Measurements from ENCODE around the gene POU2AF1. TPM values are rescaled to one million over a fixed set of nuclear protein-coding genes. Genes with fewer than 3 reads are reported as not detected.

POU2AF1 gene
- total RNA-seq, 1 experiment from 2014 or later = 0.22 TPM

DNA sequence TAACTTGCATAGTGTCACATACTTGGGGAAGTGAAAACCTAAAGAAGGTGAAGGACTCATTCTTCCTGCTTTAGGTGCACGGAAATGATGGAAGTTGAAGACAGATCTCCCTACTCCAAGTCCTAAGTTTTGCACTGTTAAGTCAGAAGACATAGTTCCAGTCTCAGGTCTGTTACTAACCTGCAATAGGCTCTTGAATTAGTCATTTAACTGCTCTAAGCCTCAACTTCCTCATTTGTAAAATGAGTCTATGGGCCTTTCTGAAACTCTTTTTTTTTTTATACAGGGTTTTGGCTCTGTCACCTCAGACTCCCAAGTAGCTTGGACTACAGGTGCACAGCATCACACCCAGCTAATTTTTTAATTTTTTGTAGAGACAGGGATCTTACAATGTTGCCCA, 30.8 kb upstream of the POU2AF1 start:
- DNase-seq (ENCODE audit: low spot score) (no peak), ATAC-seq (no peak)
- Mint-ChIP-seq H3K36me3 (no peaks in the 10 kb centered on the region), H3K27ac (no peak overlapping the region), H3K4me3 (no peak overlapping the region), H3K9me3 (peaks cover 13% of the 10 kb centered on the region), H3K4me1 (peaks cover 5% of the 10 kb centered on the region), H3K27me3 (ENCODE audit: low read depth) (no peaks in the 10 kb centered on the region)
- ChIA-PET CTCF (no interaction called here), POLR2A (no interaction called here)
- TF ChIP-seq CREB1 (CRISPR knock-in tag; IDR thresholded peaks at IDR 0.05) = no peak
- no peak for TF ChIP-seq IRF2 (CRISPR knock-in tag; IDR thresholded peaks at IDR 0.05; ENCODE audit: borderline replicate concordance, low read depth)
- TF ChIP-seq, protein P1, sequence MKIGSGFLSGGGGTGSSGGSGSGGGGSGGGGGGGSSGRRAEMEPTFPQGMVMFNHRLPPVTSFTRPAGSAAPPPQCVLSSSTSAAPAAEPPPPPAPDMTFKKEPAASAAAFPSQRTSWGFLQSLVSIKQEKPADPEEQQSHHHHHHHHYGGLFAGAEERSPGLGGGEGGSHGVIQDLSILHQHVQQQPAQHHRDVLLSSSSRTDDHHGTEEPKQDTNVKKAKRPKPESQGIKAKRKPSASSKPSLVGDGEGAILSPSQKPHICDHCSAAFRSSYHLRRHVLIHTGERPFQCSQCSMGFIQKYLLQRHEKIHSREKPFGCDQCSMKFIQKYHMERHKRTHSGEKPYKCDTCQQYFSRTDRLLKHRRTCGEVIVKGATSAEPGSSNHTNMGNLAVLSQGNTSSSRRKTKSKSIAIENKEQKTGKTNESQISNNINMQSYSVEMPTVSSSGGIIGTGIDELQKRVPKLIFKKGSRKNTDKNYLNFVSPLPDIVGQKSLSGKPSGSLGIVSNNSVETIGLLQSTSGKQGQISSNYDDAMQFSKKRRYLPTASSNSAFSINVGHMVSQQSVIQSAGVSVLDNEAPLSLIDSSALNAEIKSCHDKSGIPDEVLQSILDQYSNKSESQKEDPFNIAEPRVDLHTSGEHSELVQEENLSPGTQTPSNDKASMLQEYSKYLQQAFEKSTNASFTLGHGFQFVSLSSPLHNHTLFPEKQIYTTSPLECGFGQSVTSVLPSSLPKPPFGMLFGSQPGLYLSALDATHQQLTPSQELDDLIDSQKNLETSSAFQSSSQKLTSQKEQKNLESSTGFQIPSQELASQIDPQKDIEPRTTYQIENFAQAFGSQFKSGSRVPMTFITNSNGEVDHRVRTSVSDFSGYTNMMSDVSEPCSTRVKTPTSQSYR (CRISPR knock-in tag; IDR thresholded peaks at IDR 0.05) = no peak
- TF ChIP-seq, protein P2, sequence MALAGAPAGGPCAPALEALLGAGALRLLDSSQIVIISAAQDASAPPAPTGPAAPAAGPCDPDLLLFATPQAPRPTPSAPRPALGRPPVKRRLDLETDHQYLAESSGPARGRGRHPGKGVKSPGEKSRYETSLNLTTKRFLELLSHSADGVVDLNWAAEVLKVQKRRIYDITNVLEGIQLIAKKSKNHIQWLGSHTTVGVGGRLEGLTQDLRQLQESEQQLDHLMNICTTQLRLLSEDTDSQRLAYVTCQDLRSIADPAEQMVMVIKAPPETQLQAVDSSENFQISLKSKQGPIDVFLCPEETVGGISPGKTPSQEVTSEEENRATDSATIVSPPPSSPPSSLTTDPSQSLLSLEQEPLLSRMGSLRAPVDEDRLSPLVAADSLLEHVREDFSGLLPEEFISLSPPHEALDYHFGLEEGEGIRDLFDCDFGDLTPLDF (CRISPR knock-in tag; IDR thresholded peaks at IDR 0.05) = no peak
- no peak for TF ChIP-seq ZNF317 (CRISPR knock-in tag; IDR thresholded peaks at IDR 0.05; ENCODE audit: borderline replicate concordance, low read depth)

DNA sequence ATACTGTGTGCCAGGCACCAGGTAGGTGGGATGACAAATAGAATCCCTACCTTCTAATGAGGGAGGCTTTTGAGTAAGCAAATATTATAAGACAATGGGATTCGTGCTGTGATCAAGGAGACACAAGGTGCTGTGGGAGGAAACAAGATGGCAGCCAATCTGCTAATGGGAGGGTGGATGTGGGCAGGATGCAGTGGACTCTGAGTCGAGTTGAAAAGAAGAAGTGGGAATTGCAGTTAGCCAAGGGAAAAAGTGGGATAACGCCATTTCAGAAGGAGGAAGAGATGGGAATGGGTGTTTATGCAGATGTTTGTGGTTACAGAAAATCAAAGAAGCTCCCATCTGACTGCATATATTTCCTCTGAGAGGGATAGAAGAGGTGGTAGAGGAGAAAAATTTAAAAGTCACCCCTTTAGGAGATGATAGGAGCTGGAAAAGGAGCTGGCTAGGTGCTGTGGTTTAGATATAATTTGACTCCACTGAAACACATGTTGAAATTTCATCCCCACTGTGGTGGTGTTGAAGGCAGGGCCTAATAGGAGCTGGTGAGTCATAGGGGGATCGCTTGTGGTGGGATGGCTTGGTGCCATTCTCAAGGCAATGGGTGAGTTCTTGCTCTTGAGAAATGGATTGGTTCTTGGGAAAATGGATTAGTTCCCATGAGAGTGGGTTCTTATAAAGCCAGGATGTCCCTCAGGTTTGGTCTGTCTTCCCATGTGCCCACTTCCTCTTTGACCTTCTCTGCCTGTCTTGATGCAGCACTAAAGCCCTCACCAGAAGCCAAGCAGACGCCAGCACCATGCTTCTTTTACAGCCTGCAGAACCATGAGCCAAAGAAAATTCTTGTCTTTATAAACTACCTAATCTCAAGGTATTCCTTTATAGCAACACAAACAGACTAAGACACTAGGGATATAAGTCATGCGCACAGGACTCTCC, 30.0 kb upstream of the POU2AF1 start:
- no peak overlapping the region for H3K4me3 Mint-ChIP-seq

DNA sequence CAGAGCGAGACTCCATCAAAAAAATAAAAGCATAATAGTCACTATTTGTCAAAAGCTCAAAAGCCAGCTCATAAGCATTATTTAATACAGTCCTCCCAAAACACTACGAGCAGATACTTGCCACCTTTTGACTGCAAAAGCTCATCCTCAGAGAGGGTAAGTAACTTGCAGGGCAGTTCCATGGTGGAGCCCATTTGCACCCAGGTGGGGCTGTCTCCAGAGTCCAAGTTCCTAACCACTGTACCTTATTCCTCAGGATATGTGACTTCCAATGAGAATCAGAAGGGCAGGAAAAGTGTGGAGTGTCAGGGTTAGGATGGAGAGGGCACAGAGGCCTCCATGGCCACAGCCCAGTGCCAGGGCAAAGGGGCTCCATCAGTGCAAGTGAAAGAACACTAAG, 28.6 kb upstream of the POU2AF1 start:
- ChIA-PET POLR2A (interaction anchor here (0.6 kb wide), 1 partner anchor 16 kb away, joined by 5 read pairs; no protein-coding TSS in a partner anchor), CTCF (no interaction called here)
- Mint-ChIP-seq H3K9me3 (peaks cover 13% of the 10 kb centered on the region), H3K27me3 (ENCODE audit: low read depth) (no peaks in the 10 kb centered on the region), H3K4me3 (no peak overlapping the region), H3K36me3 (no peaks in the 10 kb centered on the region), H3K27ac (no peak overlapping the region), H3K4me1 (no peaks in the 10 kb centered on the region; the same call in 1 of the 2 replicates)
- DNase-seq (ENCODE audit: low spot score) (no peak), ATAC-seq (no peak)
- TF ChIP-seq, protein P3, sequence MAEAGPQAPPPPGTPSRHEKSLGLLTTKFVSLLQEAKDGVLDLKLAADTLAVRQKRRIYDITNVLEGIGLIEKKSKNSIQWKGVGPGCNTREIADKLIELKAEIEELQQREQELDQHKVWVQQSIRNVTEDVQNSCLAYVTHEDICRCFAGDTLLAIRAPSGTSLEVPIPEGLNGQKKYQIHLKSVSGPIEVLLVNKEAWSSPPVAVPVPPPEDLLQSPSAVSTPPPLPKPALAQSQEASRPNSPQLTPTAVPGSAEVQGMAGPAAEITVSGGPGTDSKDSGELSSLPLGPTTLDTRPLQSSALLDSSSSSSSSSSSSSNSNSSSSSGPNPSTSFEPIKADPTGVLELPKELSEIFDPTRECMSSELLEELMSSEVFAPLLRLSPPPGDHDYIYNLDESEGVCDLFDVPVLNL (CRISPR knock-in tag; IDR thresholded peaks at IDR 0.05; ENCODE audit: borderline replicate concordance, low read depth) = no peak
- TF ChIP-seq RELA (CRISPR knock-in tag; IDR thresholded peaks at IDR 0.05; ENCODE audit: borderline replicate concordance) (no peak), ESRRA (CRISPR knock-in tag; IDR thresholded peaks at IDR 0.05; ENCODE audit: borderline replicate concordance) (no peak), SMAD3 (CRISPR knock-in tag; IDR thresholded peaks at IDR 0.05; ENCODE audit: borderline replicate concordance) (no peak), TEAD1 (CRISPR knock-in tag; IDR thresholded peaks at IDR 0.05) (no peak), JUN (CRISPR knock-in tag; IDR thresholded peaks at IDR 0.05) (no peak)
- TF ChIP-seq, protein P4, sequence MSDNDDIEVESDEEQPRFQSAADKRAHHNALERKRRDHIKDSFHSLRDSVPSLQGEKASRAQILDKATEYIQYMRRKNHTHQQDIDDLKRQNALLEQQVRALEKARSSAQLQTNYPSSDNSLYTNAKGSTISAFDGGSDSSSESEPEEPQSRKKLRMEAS (CRISPR knock-in tag; IDR thresholded peaks at IDR 0.05) = no peak
- TF ChIP-seq, protein P5, sequence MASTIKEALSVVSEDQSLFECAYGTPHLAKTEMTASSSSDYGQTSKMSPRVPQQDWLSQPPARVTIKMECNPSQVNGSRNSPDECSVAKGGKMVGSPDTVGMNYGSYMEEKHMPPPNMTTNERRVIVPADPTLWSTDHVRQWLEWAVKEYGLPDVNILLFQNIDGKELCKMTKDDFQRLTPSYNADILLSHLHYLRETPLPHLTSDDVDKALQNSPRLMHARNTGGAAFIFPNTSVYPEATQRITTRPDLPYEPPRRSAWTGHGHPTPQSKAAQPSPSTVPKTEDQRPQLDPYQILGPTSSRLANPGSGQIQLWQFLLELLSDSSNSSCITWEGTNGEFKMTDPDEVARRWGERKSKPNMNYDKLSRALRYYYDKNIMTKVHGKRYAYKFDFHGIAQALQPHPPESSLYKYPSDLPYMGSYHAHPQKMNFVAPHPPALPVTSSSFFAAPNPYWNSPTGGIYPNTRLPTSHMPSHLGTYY (CRISPR knock-in tag; IDR thresholded peaks at IDR 0.05) = no peak
- TF ChIP-seq, protein P6, sequence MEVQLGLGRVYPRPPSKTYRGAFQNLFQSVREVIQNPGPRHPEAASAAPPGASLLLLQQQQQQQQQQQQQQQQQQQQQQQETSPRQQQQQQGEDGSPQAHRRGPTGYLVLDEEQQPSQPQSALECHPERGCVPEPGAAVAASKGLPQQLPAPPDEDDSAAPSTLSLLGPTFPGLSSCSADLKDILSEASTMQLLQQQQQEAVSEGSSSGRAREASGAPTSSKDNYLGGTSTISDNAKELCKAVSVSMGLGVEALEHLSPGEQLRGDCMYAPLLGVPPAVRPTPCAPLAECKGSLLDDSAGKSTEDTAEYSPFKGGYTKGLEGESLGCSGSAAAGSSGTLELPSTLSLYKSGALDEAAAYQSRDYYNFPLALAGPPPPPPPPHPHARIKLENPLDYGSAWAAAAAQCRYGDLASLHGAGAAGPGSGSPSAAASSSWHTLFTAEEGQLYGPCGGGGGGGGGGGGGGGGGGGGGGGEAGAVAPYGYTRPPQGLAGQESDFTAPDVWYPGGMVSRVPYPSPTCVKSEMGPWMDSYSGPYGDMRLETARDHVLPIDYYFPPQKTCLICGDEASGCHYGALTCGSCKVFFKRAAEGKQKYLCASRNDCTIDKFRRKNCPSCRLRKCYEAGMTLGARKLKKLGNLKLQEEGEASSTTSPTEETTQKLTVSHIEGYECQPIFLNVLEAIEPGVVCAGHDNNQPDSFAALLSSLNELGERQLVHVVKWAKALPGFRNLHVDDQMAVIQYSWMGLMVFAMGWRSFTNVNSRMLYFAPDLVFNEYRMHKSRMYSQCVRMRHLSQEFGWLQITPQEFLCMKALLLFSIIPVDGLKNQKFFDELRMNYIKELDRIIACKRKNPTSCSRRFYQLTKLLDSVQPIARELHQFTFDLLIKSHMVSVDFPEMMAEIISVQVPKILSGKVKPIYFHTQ (CRISPR knock-in tag; IDR thresholded peaks at IDR 0.05) = no peak

More for the DNA sequence above, 30.0 kb upstream of the POU2AF1 start:
- peaks cover 13% of the 10 kb centered on the region for H3K9me3 Mint-ChIP-seq
- POLR2A ChIA-PET = no interaction called here
- H3K27ac Mint-ChIP-seq = no peak overlapping the region
- H3K36me3 Mint-ChIP-seq = no peaks in the 10 kb centered on the region
- H3K4me1 Mint-ChIP-seq = no peaks in the 10 kb centered on the region; the same call in 1 of the 2 replicates
- TF ChIP-seq SMAD3 (CRISPR knock-in tag; IDR thresholded peaks at IDR 0.05; ENCODE audit: borderline replicate concordance) (no peak), ESRRA (CRISPR knock-in tag; IDR thresholded peaks at IDR 0.05; ENCODE audit: borderline replicate concordance) (no peak), PRRX2 (CRISPR knock-in tag; IDR thresholded peaks at IDR 0.05) (no peak)
- TF ChIP-seq, protein P7, sequence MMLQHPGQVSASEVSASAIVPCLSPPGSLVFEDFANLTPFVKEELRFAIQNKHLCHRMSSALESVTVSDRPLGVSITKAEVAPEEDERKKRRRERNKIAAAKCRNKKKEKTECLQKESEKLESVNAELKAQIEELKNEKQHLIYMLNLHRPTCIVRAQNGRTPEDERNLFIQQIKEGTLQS (CRISPR knock-in tag; conservative IDR thresholded peaks at IDR 0.05) = no peak
- TF ChIP-seq, protein P8, sequence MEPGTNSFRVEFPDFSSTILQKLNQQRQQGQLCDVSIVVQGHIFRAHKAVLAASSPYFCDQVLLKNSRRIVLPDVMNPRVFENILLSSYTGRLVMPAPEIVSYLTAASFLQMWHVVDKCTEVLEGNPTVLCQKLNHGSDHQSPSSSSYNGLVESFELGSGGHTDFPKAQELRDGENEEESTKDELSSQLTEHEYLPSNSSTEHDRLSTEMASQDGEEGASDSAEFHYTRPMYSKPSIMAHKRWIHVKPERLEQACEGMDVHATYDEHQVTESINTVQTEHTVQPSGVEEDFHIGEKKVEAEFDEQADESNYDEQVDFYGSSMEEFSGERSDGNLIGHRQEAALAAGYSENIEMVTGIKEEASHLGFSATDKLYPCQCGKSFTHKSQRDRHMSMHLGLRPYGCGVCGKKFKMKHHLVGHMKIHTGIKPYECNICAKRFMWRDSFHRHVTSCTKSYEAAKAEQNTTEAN (CRISPR knock-in tag; IDR thresholded peaks at IDR 0.05) = no peak
- ATAC-seq = no peak
- no peak for DNase-seq (ENCODE audit: low spot score)
- CTCF ChIA-PET = interaction anchor here (0.6 kb wide), 1 partner anchor 51 kb away, joined by 3 read pairs; no protein-coding TSS in a partner anchor
- H3K27me3 Mint-ChIP-seq (ENCODE audit: low read depth) = no peaks in the 10 kb centered on the region
